NCI-H187 treated with DMSO at 0.1 percent for 48 hours (cell line): ENCODE results near the gene NKX2-2.
"Not testable (repeated sequence)": the region's sequence is repeated elsewhere in the genome, so short reads cannot be mapped to it uniquely, and the experiment has no call there.

Source experiments
- DNase-seq: peaks from one replicate; lab custom pipeline; 2025; lab: John Stamatoyannopoulos, UW

The NKX2-2 gene

GRCh38 chr20:21508230-21509078 is 5.4 kb downstream of the NKX2-2 start:
- no peak for DNase-seq

GRCh38 chr20:21507400-21508229 is 6.2 kb downstream of the NKX2-2 start:
- no peak for DNase-seq

- DNase-seq, result no peak
Observed at GRCh38 chr20:21505810-21506530, 7.9 kb downstream of the NKX2-2 start.

DNA sequence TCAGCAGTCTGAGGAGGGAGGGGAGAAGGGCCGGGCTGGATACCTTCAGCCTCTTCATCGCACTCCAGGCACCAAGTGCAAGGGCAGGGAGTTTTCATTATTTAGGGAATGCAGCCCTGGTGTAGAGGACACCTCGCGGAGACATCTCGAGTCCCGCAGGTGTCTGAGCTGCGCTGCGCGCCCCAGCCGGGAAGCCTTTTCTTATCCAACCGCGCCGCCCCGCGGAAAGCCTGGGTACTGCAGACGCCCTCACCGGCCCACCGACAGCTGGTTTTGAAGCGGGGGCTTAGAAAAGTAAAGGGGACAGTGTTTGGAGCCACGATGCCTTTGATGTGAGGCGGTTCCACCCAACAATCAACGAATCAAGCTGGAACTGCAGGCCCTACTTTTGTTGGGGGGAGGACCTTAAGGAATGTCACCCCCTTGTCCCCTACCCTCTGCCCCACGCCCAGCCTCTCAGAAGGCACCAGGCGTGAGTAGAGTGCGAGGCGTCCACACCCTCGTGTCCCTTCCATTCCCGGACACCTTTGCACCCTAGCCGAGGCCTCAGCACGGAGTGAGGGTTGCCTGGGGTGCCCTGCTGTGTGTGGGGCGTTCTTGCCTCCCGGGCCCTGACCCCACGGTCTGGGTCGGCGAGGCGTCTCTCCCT is 8.6 kb downstream of the NKX2-2 start:
- DNase-seq, result no peak

- DNase-seq, result no peak
Observed at GRCh38 chr20:21504323-21504722, 9.5 kb downstream of the NKX2-2 start.

GRCh38 chr20:21503345-21503744 is 10.5 kb downstream of the NKX2-2 start:
- DNase-seq, result no peak

GRCh38 chr20:21501184-21501583 is 12.7 kb downstream of the NKX2-2 start:
- no peak for DNase-seq

DNA sequence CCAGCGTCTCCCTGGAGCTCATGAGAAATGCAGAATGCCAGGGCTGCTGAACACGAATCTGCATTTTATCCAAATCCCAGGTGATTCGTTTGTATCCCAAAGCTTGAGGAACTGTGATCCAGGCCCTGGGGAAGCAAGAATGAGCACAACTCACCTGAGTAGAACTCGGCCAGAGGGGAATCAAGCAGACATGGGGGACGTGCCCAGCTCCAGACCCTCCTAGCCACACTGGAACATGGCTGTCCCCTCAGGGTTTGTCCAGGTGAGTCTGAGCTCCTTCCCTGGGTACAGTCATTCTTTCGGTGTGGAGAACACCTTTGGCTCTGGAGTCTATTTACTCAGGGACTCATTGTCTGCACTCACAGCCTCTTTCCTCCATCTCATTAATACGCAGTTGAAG is 13.3 kb downstream of the NKX2-2 start:
- no peak for DNase-seq

DNA sequence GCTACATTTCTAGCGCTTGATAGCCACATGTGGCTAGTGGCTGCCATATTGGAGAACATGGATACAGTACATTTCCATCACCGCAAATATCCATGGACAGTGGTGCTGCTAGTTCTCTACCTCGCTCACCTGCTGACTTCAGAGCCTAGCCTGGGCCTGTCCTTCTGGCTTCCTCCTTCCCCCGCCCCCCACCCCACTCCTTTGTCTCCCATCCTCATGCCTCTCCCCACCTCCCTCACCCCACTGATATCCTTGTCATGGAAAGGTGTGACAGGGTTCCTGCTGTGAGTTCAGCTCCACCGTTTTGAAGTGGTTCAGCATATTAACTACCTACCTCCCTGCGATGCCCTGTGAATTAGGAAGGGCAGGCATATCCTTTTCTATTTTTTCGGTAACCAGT is 14.2 kb downstream of the NKX2-2 start:
- no peak for DNase-seq

DNA sequence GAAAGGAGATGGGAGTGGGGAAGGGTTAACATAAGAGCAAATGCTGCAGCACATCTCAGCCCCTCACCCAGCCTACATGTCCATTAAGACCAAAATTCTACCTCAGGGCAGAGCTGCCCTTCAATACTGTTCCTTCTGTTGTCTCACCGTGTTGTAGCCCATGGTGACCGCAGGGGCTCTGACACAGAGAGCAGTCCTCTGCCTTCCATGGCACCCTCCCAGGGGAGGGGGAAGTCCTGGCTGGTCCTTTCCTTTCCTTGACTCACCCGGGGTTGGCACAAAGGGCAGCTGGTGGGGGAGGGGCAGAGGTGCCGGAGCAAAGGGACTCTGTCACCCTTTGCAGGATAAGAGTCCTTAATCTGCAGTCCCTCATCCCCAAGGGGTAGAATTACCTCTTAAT is 15.2 kb downstream of the NKX2-2 start:
- DNase-seq, result no peak

DNA sequence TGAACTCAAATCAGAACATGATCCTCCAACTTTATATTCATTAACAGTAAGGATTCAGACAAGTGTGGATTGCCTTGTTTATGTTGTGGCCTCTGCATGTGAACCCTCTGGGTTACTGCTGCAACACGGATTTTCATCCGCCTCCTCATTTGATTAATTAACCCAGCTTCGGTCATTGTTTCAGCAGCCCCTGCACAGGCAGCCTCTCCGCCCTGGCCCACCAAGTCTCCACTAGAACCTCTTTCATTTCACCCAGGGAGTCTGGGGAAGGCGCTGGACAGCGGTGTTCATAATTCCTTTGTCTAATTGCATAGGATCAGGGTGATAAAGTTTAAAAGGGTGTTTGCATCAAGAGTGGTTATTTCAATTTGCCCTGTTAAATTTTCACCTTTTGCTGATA is 15.7 kb downstream of the NKX2-2 start:
- no peak for DNase-seq

DNA sequence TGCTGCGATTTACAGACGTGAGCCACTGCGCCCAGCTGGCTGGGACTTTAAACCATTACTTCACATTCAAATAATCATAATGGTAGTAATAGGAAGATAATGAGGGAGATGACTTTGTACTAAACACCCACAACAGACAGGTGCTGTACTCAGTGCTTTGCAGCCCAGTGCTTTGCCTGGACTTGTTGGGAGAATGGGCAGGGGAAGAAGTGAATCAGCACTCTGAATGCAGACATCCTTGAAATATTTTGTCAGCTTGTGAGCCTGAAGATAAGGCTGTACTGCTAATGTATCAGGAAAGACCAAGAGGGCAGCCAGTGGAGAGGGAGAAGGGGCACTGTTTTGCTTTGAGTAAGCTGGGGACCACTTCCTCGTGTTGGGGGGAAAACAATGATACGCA is 17.4 kb downstream of the NKX2-2 start:
- no peak for DNase-seq

- DNase-seq, result no peak
Observed at GRCh38 chr20:21493049-21493448, 20.8 kb downstream of the NKX2-2 start.

- no peak for DNase-seq
Observed at GRCh38 chr20:21490105-21490504, 23.8 kb downstream of the NKX2-2 start.

GRCh38 chr20:21480144-21480543 is 33.7 kb downstream of the NKX2-2 start:
- not testable (repeated sequence) for DNase-seq

GRCh38 chr20:21465799-21466198 is 48.1 kb downstream of the NKX2-2 start:
- no peak for DNase-seq

DNA sequence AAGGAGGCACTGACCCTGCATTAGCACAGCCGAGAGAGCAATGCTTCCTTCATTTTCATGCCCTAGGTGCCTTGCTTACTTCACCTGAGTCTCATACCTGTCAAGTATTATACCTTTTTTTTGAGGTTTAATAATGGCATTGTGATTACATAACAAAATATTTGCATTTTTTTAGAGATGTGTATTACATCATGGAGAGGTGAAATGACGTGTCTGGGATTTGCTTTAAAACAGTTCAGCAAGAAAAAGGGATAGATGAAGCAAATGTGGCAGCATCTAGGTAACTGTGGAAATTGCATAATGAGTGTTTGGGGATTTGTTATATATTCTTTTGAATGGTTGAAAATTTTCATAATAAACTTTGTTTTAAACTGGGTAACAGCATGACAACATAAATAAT is 48.9 kb downstream of the NKX2-2 start:
- no peak for DNase-seq
